HepG2 (cell line): ENCODE measurements around the gene EFS.

Source experiments
- ADNP ChIP-seq: sonication (generic); formaldehyde crosslinking; IDR thresholded peaks from 2 replicates; pipeline ENCODE4 v1.4.0; 2020; ENCODE audit warnings: missing genetic modification reagents
- FOXA1 ChIP-seq, 2 experiments: fragments of 450-650 bp in 1 of 2; sonication (generic) in 1 of 2; formaldehyde crosslinking in 1 of 2; IDR thresholded peaks; 2 replicates each; pipeline versions ENCODE4 v1.4.0 to v1.6.1; 2016 to 2020; ENCODE audit warnings: missing genetic modification reagents in 1 of 2
- HDAC1 ChIP-seq: sonication (generic); formaldehyde crosslinking; IDR thresholded peaks from 2 replicates; pipeline ENCODE4 v1.5.1; 2020; ENCODE audit warnings: mild to moderate bottlenecking, missing genetic modification reagents
- HOXA3 ChIP-seq: sonication (generic); formaldehyde crosslinking; IDR thresholded peaks from 2 replicates; pipeline ENCODE4 v1.5.0; 2020; ENCODE audit warnings: missing genetic modification reagents
- POLR2AphosphoS5 ChIP-seq: IDR thresholded peaks from 2 replicates; pipeline ENCODE4 v1.6.1; 2012; ENCODE audit warnings: low read depth, low read length
- RARG ChIP-seq: sonication (generic); formaldehyde crosslinking; IDR thresholded peaks from 2 replicates; pipeline ENCODE4 v1.4.0; 2020; ENCODE audit warnings: low read depth, mild to moderate bottlenecking, missing genetic modification reagents
- ZFP91 ChIP-seq: sonication (generic); formaldehyde crosslinking; IDR thresholded peaks from 2 replicates; pipeline ENCODE4 v1.9.0; 2022; ENCODE audit warnings: missing genetic modification reagents, mild to moderate bottlenecking, borderline replicate concordance
- ZNF704 ChIP-seq: sonication (generic); formaldehyde crosslinking; IDR thresholded peaks from 2 replicates; pipeline ENCODE4 v1.8.1; 2023; ENCODE audit warnings: mild to moderate bottlenecking, inconsistent platforms, moderate library complexity, missing genetic modification reagents, borderline replicate concordance

- no peak for TF ChIP-seq ZFP91
- TF ChIP-seq HDAC1: no peak
- no peak for TF ChIP-seq ADNP
- no peak for TF ChIP-seq ZNF704 (CRISPR knock-in tag)
- no peak for TF ChIP-seq HOXA3 (CRISPR knock-in tag)
- no peak for TF ChIP-seq RARG
- no peak for TF ChIP-seq FOXA1 (IDR thresholded peaks at IDR 0.05)
- TF ChIP-seq FOXA1 (CRISPR knock-in tag; IDR thresholded peaks at IDR 0.05): no peak
- TF ChIP-seq POLR2AphosphoS5: no peak
These were observed 22.0 kb upstream of the EFS start for GRCh38 chr14:23386999-23387398.
